ENCODE measurements around the gene CTIF.

CTIF gene

GRCh38 chr18:48813833-48814489 is 275.1 kb downstream of the CTIF start:
- Histone ChIP-seq H3K27me3 (replicated peaks; ENCODE audit: insufficient read depth, low read length) (no peaks in the 10 kb centered on the region), H3K9me2 (replicated peaks; ENCODE audit: insufficient read depth, low read length) (no peaks in the 10 kb centered on the region), H3K4me3 (ENCODE audit: low read length) (no peak overlapping the region), H3K4me1 (ENCODE audit: low read length) (0 out of 2 replicates have a peak, but pooled peaks cover 4% of the 10 kb centered on the region), H3K79me2 (ENCODE audit: low read length) (no peaks in the 10 kb centered on the region), H3K27ac (ENCODE audit: low read length) (no peak overlapping the region), H3K9ac (ENCODE audit: low read length) (no peak overlapping the region), H3K36me3 (replicated peaks; ENCODE audit: insufficient read depth, low read length) (no peaks in the 10 kb centered on the region), H4K20me1 (ENCODE audit: insufficient read depth, low read length) (no peaks in the 10 kb centered on the region), H3K9me3 (replicated peaks; ENCODE audit: insufficient read depth, low read length) (no peaks in the 10 kb centered on the region), H3K4me2 (ENCODE audit: low read depth, low read length) (no peak overlapping the region), H2AFZ (ENCODE audit: low read length) (no peak overlapping the region), H3F3A (ENCODE audit: insufficient read depth, low read length) (peaks cover 3% of the 10 kb centered on the region; the same call in 1 of the 2 replicates)
- DNase-seq = no peak
- TF ChIP-seq EZH2 (optimal IDR thresholded peaks at IDR 0.05; ENCODE audit: low read depth, low read length) (no peak), EZH2phosphoT487 (IDR thresholded peaks at IDR 0.05; ENCODE audit: low read length) (no peak), CTCF (IDR thresholded peaks at IDR 0.05; ENCODE audit: low read length) (no peak)

- H4K20me1 ChIP-seq (ENCODE audit: insufficient read depth, low read length) = no peaks in the 10 kb centered on the region
- TF ChIP-seq EZH2phosphoT487 (IDR thresholded peaks at IDR 0.05; ENCODE audit: low read length) (no peak), CTCF (IDR thresholded peaks at IDR 0.05; ENCODE audit: low read length) (no peak), EZH2 (optimal IDR thresholded peaks at IDR 0.05; ENCODE audit: low read depth, low read length) (no peak)
- no peak overlapping the region for H3K27ac ChIP-seq (ENCODE audit: low read length)
- no peak overlapping the region for H3K9ac ChIP-seq (ENCODE audit: low read length)
- H3K4me3 ChIP-seq (ENCODE audit: low read length) = no peak overlapping the region
- peaks cover 3% of the 10 kb centered on the region; the same call in 1 of the 2 replicates for H3F3A ChIP-seq (ENCODE audit: insufficient read depth, low read length)
- no peaks in the 10 kb centered on the region for H3K9me3 ChIP-seq (replicated peaks; ENCODE audit: insufficient read depth, low read length)
- H3K4me1 ChIP-seq (ENCODE audit: low read length) = 0 out of 2 replicates have a peak, but pooled peaks cover 4% of the 10 kb centered on the region
- no peak overlapping the region for H2AFZ ChIP-seq (ENCODE audit: low read length)
- no peaks in the 10 kb centered on the region for H3K9me2 ChIP-seq (replicated peaks; ENCODE audit: insufficient read depth, low read length)
- no peaks in the 10 kb centered on the region for H3K79me2 ChIP-seq (ENCODE audit: low read length)
- H3K36me3 ChIP-seq (replicated peaks; ENCODE audit: insufficient read depth, low read length) = no peaks in the 10 kb centered on the region
- no peak for DNase-seq
- H3K4me2 ChIP-seq (ENCODE audit: low read depth, low read length) = no peak overlapping the region
- no peaks in the 10 kb centered on the region for H3K27me3 ChIP-seq (replicated peaks; ENCODE audit: insufficient read depth, low read length)
Measured at GRCh38 chr18:48814490-48815178, 275.8 kb downstream of the CTIF start.

- DNase-seq = no peak
- no peaks in the 10 kb centered on the region for H4K20me1 ChIP-seq (ENCODE audit: insufficient read depth, low read length)
- H3K36me3 ChIP-seq (replicated peaks; ENCODE audit: insufficient read depth, low read length) = no peaks in the 10 kb centered on the region
- no peak overlapping the region for H3K4me3 ChIP-seq (ENCODE audit: low read length)
- H2AFZ ChIP-seq (ENCODE audit: low read length) = no peak overlapping the region
- TF ChIP-seq EZH2 (optimal IDR thresholded peaks at IDR 0.05; ENCODE audit: low read depth, low read length) = no peak
- no peak for TF ChIP-seq EZH2phosphoT487 (IDR thresholded peaks at IDR 0.05; ENCODE audit: low read length)
- no peaks in the 10 kb centered on the region for H3K27me3 ChIP-seq (replicated peaks; ENCODE audit: insufficient read depth, low read length)
- H3K9ac ChIP-seq (ENCODE audit: low read length) = no peak overlapping the region
- H3F3A ChIP-seq (ENCODE audit: insufficient read depth, low read length) = peaks cover 3% of the 10 kb centered on the region; the same call in 1 of the 2 replicates
- no peaks in the 10 kb centered on the region for H3K79me2 ChIP-seq (ENCODE audit: low read length)
- no peaks in the 10 kb centered on the region for H3K9me2 ChIP-seq (replicated peaks; ENCODE audit: insufficient read depth, low read length)
- H3K9me3 ChIP-seq (replicated peaks; ENCODE audit: insufficient read depth, low read length) = no peaks in the 10 kb centered on the region
- H3K4me2 ChIP-seq (ENCODE audit: low read depth, low read length) = no peak overlapping the region
- no peak overlapping the region for H3K27ac ChIP-seq (ENCODE audit: low read length)
- H3K4me1 ChIP-seq (ENCODE audit: low read length) = 0 out of 2 replicates have a peak, but pooled peaks cover 4% of the 10 kb centered on the region
Measured at GRCh38 chr18:48815179-48815515, 276.3 kb downstream of the CTIF start.

Measured in MM.1S (cell line).